PC-9 (cell line): ENCODE data around the gene GLRX3. TPM values are rescaled to one million over a fixed set of nuclear protein-coding genes. Genes with fewer than 3 reads are reported as not detected.

ENCODE experiments used
- BruUV-seq: library from RNA; stranded (reverse); fragments of 400-500 nt; replicated peaks from 2 replicates; lab custom pipeline; 2021; lab: Mats Ljungman, UMichigan
- CTCF ChIA-PET: fragments of 300-600 bp; sonication (Branson Sonifier 250); formaldehyde crosslinking; loops from one replicate; lab custom pipeline; 2022; ENCODE audit warnings: antibody characterized with exemption; lab: Charles Lee
- POLR2A ChIA-PET: fragments of 300-600 bp; sonication (Branson Sonifier 250); formaldehyde crosslinking; loops from one replicate; lab custom pipeline; 2022; ENCODE audit warnings: antibody characterized with exemption; ENCODE audit not compliant: unreplicated experiment; lab: Charles Lee
- DNase-seq, 2 experiments: peaks; one replicate each; pipeline versions ENCODE4 v3.0.0 to v3.0.0-alpha.2; 2015 to 2022; ENCODE audit warnings: mixed read lengths in 1 of 2
- H2AFZ ChIP-seq: fragments of 200-600 bp; sonication (generic); 2 replicates; pipeline ENCODE4 v1.8.1; 2017; ENCODE audit warnings: antibody characterized with exemption
- H3F3A ChIP-seq: fragments of 200-600 bp; sonication (generic); 2 replicates; pipeline ENCODE4 v1.8.1; 2017; ENCODE audit warnings: antibody characterized with exemption, mild to moderate bottlenecking, low read depth; ENCODE audit not compliant: insufficient read depth
- H3K27ac ChIP-seq: fragments of 200-600 bp; sonication (generic); 2 replicates; pipeline ENCODE4 v1.6.1; 2016; ENCODE audit warnings: mixed run types
- H3K27me3 ChIP-seq: fragments of 200-600 bp; sonication (generic); 2 replicates; pipeline ENCODE4 v1.6.1; 2016; ENCODE audit warnings: low read depth, mixed run types; ENCODE audit not compliant: insufficient read depth
- H3K36me3 ChIP-seq: fragments of 200-600 bp; sonication (generic); 2 replicates; pipeline ENCODE4 v1.6.1; 2016; ENCODE audit warnings: low read depth, mixed run types
- H3K4me1 ChIP-seq: fragments of 200-600 bp; sonication (generic); replicated peaks from 2 replicates; pipeline ENCODE4 v1.6.1; 2016; ENCODE audit warnings: mixed run types; ENCODE audit not compliant: insufficient read depth
- H3K4me2 ChIP-seq: fragments of 200-600 bp; sonication (generic); 2 replicates; pipeline ENCODE4 v1.6.1; 2017; ENCODE audit warnings: mixed run types
- H3K4me3 ChIP-seq: fragments of 200-600 bp; sonication (generic); 2 replicates; pipeline ENCODE4 v1.6.1; 2016; ENCODE audit warnings: mixed run types
- H3K79me2 ChIP-seq: fragments of 200-600 bp; sonication (generic); 2 replicates; pipeline ENCODE4 v1.6.1; 2017; ENCODE audit warnings: low read depth, mixed run types
- H3K9me2 ChIP-seq: fragments of 200-600 bp; sonication (generic); 2 replicates; pipeline ENCODE4 v1.8.1; 2017; ENCODE audit warnings: mild to moderate bottlenecking; ENCODE audit not compliant: insufficient read depth
- H3K9me3 ChIP-seq: fragments of 200-600 bp; sonication (generic); 2 replicates; pipeline ENCODE4 v1.8.1; 2016; ENCODE audit warnings: low read depth; ENCODE audit not compliant: insufficient read depth
- H4K20me1 ChIP-seq: fragments of 200-600 bp; sonication (generic); 2 replicates; pipeline ENCODE4 v1.8.1; 2017; ENCODE audit not compliant: insufficient read depth
- EZH2 ChIP-seq: fragments of 200-600 bp; sonication (generic); IDR thresholded peaks from 2 replicates; pipeline ENCODE4 v1.8.0; 2017; ENCODE audit warnings: antibody characterized with exemption, low read depth
- intact Hi-C: fragments of 100-400 bp; cut with micrococcal nuclease; formaldehyde crosslinking; loops from one replicate; pipeline ENCODE4 v1.10.0; 2022; ENCODE audit not compliant: unreplicated experiment
- total RNA-seq: library from RNA; stranded (reverse); gene quantifications from 2 replicates; pipeline ENCODE4 v1.2.3, GENCODE V29; 2021
- TF ChIP-seq, protein P1 (sequence below): fragments of 200-600 bp; sonication (generic); conservative IDR thresholded peaks from 2 replicates; pipeline ENCODE4 v1.6.1; 2017; ENCODE audit warnings: mixed run types, antibody characterized with exemption, mild to moderate bottlenecking, moderate library complexity

Gene GLRX3
- total RNA-seq, 1 experiment from 2014 or later, result 78.0 TPM

DNA sequence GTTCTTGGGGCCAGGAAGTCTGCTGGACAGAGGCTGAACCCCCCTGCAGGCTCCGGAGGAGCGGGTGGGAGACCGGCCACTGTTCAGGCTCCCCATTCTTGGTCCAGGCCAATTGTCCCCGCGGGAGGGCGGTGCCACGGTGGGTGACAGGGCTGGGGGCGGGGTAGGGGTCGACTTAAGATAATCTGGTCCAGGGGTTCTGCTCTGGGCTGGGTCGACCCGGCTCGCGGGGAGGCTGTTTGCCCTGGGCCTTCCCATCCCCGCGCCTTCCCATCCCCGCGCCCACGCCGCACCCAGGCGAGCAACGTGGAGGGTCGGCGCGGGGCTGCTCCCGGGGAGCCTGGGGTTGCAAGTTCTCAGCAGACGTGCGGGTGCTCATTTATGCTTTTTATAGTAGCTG is 7.3 kb upstream of the GLRX3 start:
- no TSS peak for BruUV-seq
- Histone ChIP-seq H3K4me1 (no peaks in the 10 kb centered on the region), H3K9me3 (no peaks in the 10 kb centered on the region), H4K20me1 (no peaks in the 10 kb centered on the region), H2AFZ (no peak overlapping the region), H3K27me3 (no peaks in the 10 kb centered on the region), H3K79me2 (no peaks in the 10 kb centered on the region), H3K9me2 (no peaks in the 10 kb centered on the region), H3K4me3 (no peak overlapping the region), H3K27ac (no peak overlapping the region), H3K4me2 (no peak overlapping the region), H3F3A (no peaks in the 10 kb centered on the region), H3K36me3 (no peaks in the 10 kb centered on the region)
- TF ChIP-seq, protein P1, sequence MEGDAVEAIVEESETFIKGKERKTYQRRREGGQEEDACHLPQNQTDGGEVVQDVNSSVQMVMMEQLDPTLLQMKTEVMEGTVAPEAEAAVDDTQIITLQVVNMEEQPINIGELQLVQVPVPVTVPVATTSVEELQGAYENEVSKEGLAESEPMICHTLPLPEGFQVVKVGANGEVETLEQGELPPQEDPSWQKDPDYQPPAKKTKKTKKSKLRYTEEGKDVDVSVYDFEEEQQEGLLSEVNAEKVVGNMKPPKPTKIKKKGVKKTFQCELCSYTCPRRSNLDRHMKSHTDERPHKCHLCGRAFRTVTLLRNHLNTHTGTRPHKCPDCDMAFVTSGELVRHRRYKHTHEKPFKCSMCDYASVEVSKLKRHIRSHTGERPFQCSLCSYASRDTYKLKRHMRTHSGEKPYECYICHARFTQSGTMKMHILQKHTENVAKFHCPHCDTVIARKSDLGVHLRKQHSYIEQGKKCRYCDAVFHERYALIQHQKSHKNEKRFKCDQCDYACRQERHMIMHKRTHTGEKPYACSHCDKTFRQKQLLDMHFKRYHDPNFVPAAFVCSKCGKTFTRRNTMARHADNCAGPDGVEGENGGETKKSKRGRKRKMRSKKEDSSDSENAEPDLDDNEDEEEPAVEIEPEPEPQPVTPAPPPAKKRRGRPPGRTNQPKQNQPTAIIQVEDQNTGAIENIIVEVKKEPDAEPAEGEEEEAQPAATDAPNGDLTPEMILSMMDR, result no peak
- TF ChIP-seq EZH2, result no peak
- POLR2A ChIA-PET, result no interaction called here
- intact Hi-C loops, result loop anchor here (10.0 kb wide), 1 partner anchor 1094 kb away; no protein-coding TSS in a partner anchor
- CTCF ChIA-PET, result no interaction called here
- DNase-seq, result no peak

DNA sequence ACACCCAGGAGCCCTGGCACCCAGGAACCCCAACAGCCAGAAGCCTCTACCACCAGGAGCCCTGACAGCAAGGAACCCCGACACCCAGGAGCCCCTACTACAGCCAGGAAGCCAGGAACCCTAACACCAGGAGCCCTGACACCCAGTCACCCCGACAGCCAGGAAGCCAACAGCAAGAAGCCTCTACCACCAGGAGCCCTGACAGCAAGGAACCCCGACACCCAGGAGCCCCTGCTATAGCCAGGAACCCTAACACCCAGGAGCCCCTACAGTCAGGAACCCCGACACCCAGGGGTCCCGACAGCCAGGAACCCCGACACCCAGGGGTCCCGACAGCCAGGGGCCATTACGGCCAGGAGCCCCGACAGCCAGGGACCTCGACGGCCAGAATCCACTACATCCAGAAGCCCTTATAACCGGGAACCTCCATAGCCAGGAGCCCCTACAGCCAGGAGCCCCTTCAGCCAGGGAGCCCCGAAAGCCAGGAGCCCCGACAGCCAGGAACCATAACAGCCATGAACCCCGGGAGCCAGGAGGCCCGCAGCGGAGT is 440 bp upstream of the GLRX3 start:
- BruUV-seq, result TSS peak; percentile 55
- Histone ChIP-seq H3K36me3 (no peaks in the 10 kb centered on the region), H3K4me2 (peak overlapping the region; percentile 71), H3K79me2 (peaks cover 31% of the 10 kb centered on the region), H2AFZ (peak overlapping the region; percentile 62; the same call in 1 of the 2 replicates), H3K4me3 (peak overlapping the region; percentile 56; the same call in 1 of the 2 replicates), H3K9me2 (no peaks in the 10 kb centered on the region), H3K27ac (no peak overlapping the region), H3K27me3 (no peaks in the 10 kb centered on the region), H4K20me1 (no peaks in the 10 kb centered on the region), H3F3A (no peaks in the 10 kb centered on the region), H3K4me1 (no peaks in the 10 kb centered on the region), H3K9me3 (no peaks in the 10 kb centered on the region)
- CTCF ChIA-PET, result interaction anchor here (0.8 kb wide), 1 partner anchor 26 kb away, joined by 4 read pairs; no protein-coding TSS in a partner anchor
- TF ChIP-seq, protein P1, result no peak
- intact Hi-C loops, result loop anchor here (1.0 kb wide), 1 partner anchor 24 kb away; no protein-coding TSS in a partner anchor
- DNase-seq, result no peak
- POLR2A ChIA-PET, result interaction anchor here (0.6 kb wide), 1 partner anchor 26 kb away, joined by 5 read pairs; no protein-coding TSS in a partner anchor

DNA sequence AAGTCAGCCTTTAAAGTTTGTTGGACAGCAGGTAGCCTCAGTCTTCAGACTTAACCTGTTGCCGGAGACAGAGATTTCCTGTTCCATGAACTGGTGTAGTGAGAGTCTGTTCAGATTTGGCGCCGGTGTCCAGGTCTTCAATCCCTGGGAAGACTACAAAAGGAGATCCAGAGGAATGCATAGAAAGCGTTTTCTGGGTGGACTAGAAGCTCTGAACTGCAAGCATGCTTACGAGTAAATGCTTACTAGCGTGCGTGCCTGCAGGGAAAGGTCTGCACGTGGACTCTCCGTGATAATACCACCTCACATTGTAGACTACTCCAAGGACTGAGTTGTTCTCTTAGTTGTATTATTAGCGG is 878 bp downstream of the GLRX3 start:
- no peaks in the 10 kb centered on the region for H3K4me1 ChIP-seq
- H2AFZ ChIP-seq, result no peak overlapping the region
- H4K20me1 ChIP-seq, result no peaks in the 10 kb centered on the region
- H3K27me3 ChIP-seq, result no peaks in the 10 kb centered on the region
- no peaks in the 10 kb centered on the region for H3K9me3 ChIP-seq
- H3F3A ChIP-seq, result no peaks in the 10 kb centered on the region
- H3K9me2 ChIP-seq, result no peaks in the 10 kb centered on the region
- no peak for TF ChIP-seq EZH2
- TF ChIP-seq, protein P1, result no peak
- intact Hi-C loops, result no loop called here
- DNase-seq, result no peak
- CTCF ChIA-PET, result interaction anchor here (0.6 kb wide), 1 partner anchor 12 kb away, joined by 13 read pairs; no protein-coding TSS in a partner anchor
- peak overlapping the region; percentile 56; the same call in 1 of the 2 replicates for H3K4me3 ChIP-seq
- no peaks in the 10 kb centered on the region for H3K36me3 ChIP-seq
- POLR2A ChIA-PET, result interaction anchor here (0.9 kb wide), 1 partner anchor 26 kb away, joined by 4 read pairs; no protein-coding TSS in a partner anchor
- H3K4me2 ChIP-seq, result peak overlapping the region; percentile 71
- H3K79me2 ChIP-seq, result peaks cover 35% of the 10 kb centered on the region
- TSS peak; percentile 35 for BruUV-seq
- H3K27ac ChIP-seq, result no peak overlapping the region
